Stimulated activated CD4-positive, alpha-beta T cell treated with anti-CD3 and anti-CD28 coated beads, Interleukin-1b, Interleukin-23, amount 100 ng/mL, for 24 hours (primary cell): Measurements from ENCODE around the gene BAZ2A.
A peak's percentile ranks its signal among the peaks of the same experiment; 100 is the strongest.

Experiments used
- DNase-seq, 4 experiments: peaks; one replicate each; pipeline ENCODE4 v3.0.0-alpha.2; 2020; ENCODE audit warnings: low read depth in 4 of 4, low spot score in 1 of 4

The BAZ2A gene

GRCh38 chr12:56635806-56636674 lies 5.9 kb upstream of the BAZ2A start:
- peak; percentile 67 to 85 (median 73) for DNase-seq

GRCh38 chr12:56634837-56635791 lies 5.0 kb upstream of the BAZ2A start:
- no peak for DNase-seq

GRCh38 chr12:56634242-56634836 lies 4.2 kb upstream of the BAZ2A start:
- DNase-seq = no peak

GRCh38 chr12:56633468-56634241 lies 3.5 kb upstream of the BAZ2A start:
- DNase-seq = no peak

GRCh38 chr12:56632701-56633467 lies 2.8 kb upstream of the BAZ2A start:
- DNase-seq = no peak

- DNase-seq = peak in 1 of 4 experiments; percentile 47
Measured at GRCh38 chr12:56631790-56632700, 1.9 kb upstream of the BAZ2A start.

- DNase-seq = peak in 1 of 4 experiments; percentile 48
Measured at GRCh38 chr12:56629459-56630179, 507 bp downstream of the BAZ2A start.

GRCh38 chr12:56628671-56629458 lies 1.3 kb downstream of the BAZ2A start:
- peak in 1 of 4 experiments; percentile 55 for DNase-seq

- DNase-seq = no peak
Measured at GRCh38 chr12:56626701-56627100, 3.4 kb downstream of the BAZ2A start.

- DNase-seq = no peak
Measured at GRCh38 chr12:56622535-56622934, 7.6 kb downstream of the BAZ2A start.

GRCh38 chr12:56616925-56617324 lies 13.2 kb downstream of the BAZ2A start:
- DNase-seq = no peak

GRCh38 chr12:56616244-56616643 lies 13.9 kb downstream of the BAZ2A start:
- DNase-seq = no peak

- DNase-seq = no peak
Measured at GRCh38 chr12:56614627-56615026, 15.5 kb downstream of the BAZ2A start.

GRCh38 chr12:56604355-56604754 lies 25.8 kb downstream of the BAZ2A start:
- no peak for DNase-seq

GRCh38 chr12:56602239-56602638 lies 27.9 kb downstream of the BAZ2A start:
- no peak for DNase-seq

- DNase-seq = no peak
Measured at GRCh38 chr12:56601503-56601902, 28.6 kb downstream of the BAZ2A start.

GRCh38 chr12:56600753-56601152 lies 29.4 kb downstream of the BAZ2A start:
- DNase-seq = no peak
